OCI-LY3 (cell line): Measurements from ENCODE around the gene RNH1.

ENCODE experiments used
- EZH2phosphoT487 ChIP-seq: fragments of 200-600 bp; shearing (Covaris generic); IDR thresholded peaks from 2 replicates; pipeline ENCODE4 v1.6.1; 2018; ENCODE audit warnings: antibody characterized with exemption, mixed run types, low read depth
- TF ChIP-seq, protein P1 (sequence below): fragments of 200-600, 300-600 bp; sonication (generic); IDR thresholded peaks from 2 replicates; pipeline ENCODE4 v1.5.1; 2014; ENCODE audit warnings: antibody characterized with exemption, low read length, low read depth

DNA sequence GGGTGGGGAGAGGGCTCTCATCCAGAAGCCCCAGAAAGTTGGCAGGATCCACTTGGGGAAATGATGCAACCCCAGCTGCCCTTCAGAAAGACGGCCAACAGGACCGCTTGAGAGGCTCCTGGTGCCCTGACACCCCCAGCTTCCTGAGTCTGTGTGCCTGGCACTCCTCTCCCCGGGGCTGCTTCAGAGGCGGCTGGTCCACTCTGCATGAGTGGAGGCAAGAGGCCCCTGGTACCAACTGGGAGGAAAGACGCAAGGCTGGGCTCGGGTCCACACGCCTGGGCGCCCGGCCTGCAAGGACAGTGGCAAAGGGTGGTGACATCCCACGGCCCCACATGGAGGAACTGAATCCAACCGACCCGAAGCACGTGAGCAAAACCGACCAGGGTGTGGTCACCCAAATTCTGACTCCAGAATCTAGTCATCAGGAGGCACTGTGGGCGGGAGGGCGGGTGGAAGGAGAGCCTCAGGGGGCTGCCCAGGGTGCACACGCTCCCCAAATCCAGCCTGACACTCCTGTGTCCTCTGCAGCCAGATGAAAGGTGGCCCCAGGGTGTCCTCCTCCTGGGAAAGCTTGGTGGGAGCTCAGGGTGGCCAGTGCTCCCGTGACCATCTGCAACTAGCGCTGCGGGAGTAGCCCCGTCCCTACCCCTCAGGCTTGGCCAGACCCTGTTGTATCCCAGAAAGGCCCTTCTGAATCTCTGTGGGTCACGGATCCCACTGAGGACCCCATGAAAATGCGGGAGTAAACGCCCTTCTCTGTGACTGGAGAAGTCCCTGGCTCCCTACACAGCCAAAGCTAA lies 3.7 kb downstream of the RNH1 start:
- TF ChIP-seq, protein P1, sequence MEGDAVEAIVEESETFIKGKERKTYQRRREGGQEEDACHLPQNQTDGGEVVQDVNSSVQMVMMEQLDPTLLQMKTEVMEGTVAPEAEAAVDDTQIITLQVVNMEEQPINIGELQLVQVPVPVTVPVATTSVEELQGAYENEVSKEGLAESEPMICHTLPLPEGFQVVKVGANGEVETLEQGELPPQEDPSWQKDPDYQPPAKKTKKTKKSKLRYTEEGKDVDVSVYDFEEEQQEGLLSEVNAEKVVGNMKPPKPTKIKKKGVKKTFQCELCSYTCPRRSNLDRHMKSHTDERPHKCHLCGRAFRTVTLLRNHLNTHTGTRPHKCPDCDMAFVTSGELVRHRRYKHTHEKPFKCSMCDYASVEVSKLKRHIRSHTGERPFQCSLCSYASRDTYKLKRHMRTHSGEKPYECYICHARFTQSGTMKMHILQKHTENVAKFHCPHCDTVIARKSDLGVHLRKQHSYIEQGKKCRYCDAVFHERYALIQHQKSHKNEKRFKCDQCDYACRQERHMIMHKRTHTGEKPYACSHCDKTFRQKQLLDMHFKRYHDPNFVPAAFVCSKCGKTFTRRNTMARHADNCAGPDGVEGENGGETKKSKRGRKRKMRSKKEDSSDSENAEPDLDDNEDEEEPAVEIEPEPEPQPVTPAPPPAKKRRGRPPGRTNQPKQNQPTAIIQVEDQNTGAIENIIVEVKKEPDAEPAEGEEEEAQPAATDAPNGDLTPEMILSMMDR = no peak
- no peak for TF ChIP-seq EZH2phosphoT487
